MM.1S (cell line): ENCODE results near the gene DIAPH3.

Experiments
- DNase-seq: peaks from one replicate; pipeline ENCODE4 v3.0.0-alpha.2; 2015
- H2AFZ ChIP-seq: fragments of 300-600 bp; sonication (generic); 2 replicates; pipeline ENCODE4 v1.6.0; 2016; ENCODE audit warnings: antibody characterized with exemption, low read length
- H3F3A ChIP-seq: fragments of 300-600 bp; sonication (generic); 2 replicates; pipeline ENCODE4 v1.6.1; 2016; ENCODE audit warnings: mild to moderate bottlenecking, antibody characterized with exemption, low read length, moderate library complexity, mixed read lengths; ENCODE audit not compliant: insufficient read depth
- H3K27ac ChIP-seq: fragments of 300-600 bp; sonication (generic); 2 replicates; pipeline ENCODE4 v1.5.1; 2016; ENCODE audit warnings: mild to moderate bottlenecking, low read length
- H3K27me3 ChIP-seq: fragments of 300-600 bp; sonication (generic); replicated peaks from 2 replicates; pipeline ENCODE4 v1.6.0; 2016; ENCODE audit warnings: low read length; ENCODE audit not compliant: insufficient read depth
- H3K36me3 ChIP-seq: fragments of 300-600 bp; sonication (generic); replicated peaks from 2 replicates; pipeline ENCODE4 v1.6.1; 2016; ENCODE audit warnings: mild to moderate bottlenecking, low read length, mixed read lengths; ENCODE audit not compliant: insufficient read depth
- H3K4me1 ChIP-seq: fragments of 300-600 bp; sonication (generic); 2 replicates; pipeline ENCODE4 v1.6.1; 2016; ENCODE audit warnings: low read length, mixed read lengths
- H3K4me2 ChIP-seq: fragments of 300-600 bp; sonication (generic); 2 replicates; pipeline ENCODE4 v1.6.0; 2016; ENCODE audit warnings: low read depth, low read length
- H3K4me3 ChIP-seq: fragments of 300-600 bp; sonication (generic); 2 replicates; pipeline ENCODE4 v1.5.1; 2016; ENCODE audit warnings: low read length, mixed read lengths
- H3K79me2 ChIP-seq: fragments of 300-600 bp; sonication (generic); 2 replicates; pipeline ENCODE4 v1.6.1; 2016; ENCODE audit warnings: mixed run types, low read length, mixed read lengths
- H3K9ac ChIP-seq: fragments of 300-600 bp; sonication (generic); 2 replicates; pipeline ENCODE4 v1.6.1; 2016; ENCODE audit warnings: low read length, mixed read lengths
- H3K9me2 ChIP-seq: fragments of 300-600 bp; sonication (generic); replicated peaks from 2 replicates; pipeline ENCODE4 v1.6.1; 2016; ENCODE audit warnings: mild to moderate bottlenecking, low read length, mixed read lengths; ENCODE audit not compliant: insufficient read depth
- H3K9me3 ChIP-seq: fragments of 300-600 bp; sonication (generic); replicated peaks from 2 replicates; pipeline ENCODE4 v1.6.1; 2016; ENCODE audit warnings: mild to moderate bottlenecking, low read length, mixed read lengths; ENCODE audit not compliant: insufficient read depth
- H4K20me1 ChIP-seq: fragments of 300-600 bp; sonication (generic); 2 replicates; pipeline ENCODE4 v1.6.1; 2016; ENCODE audit warnings: mild to moderate bottlenecking, low read length, moderate library complexity, mixed read lengths; ENCODE audit not compliant: insufficient read depth
- CTCF ChIP-seq: fragments of 300-600 bp; sonication (generic); IDR thresholded peaks from 2 replicates; pipeline ENCODE4 v1.5.1; 2016; ENCODE audit warnings: antibody characterized with exemption, low read length, mixed read lengths
- EZH2 ChIP-seq: fragments of 300-600 bp; sonication (generic); optimal IDR thresholded peaks from 2 replicates; pipeline ENCODE3; 2017; ENCODE audit warnings: low read depth, mild to moderate bottlenecking, antibody characterized with exemption, low read length, mixed read lengths
- EZH2phosphoT487 ChIP-seq: fragments of 300-600 bp; sonication (generic); IDR thresholded peaks from 2 replicates; pipeline ENCODE4 v1.6.1; 2018; ENCODE audit warnings: antibody characterized with exemption, low read length

Gene DIAPH3

GRCh38 chr13:59733744-59734143 is 430.0 kb downstream of the DIAPH3 start:
- Histone ChIP-seq H3K79me2 (no peaks in the 10 kb centered on the region), H3K36me3 (no peaks in the 10 kb centered on the region), H3F3A (no peaks in the 10 kb centered on the region), H3K27me3 (no peaks in the 10 kb centered on the region), H3K4me3 (no peak overlapping the region), H3K27ac (no peak overlapping the region), H3K9ac (no peak overlapping the region), H3K4me1 (no peaks in the 10 kb centered on the region), H3K9me3 (no peaks in the 10 kb centered on the region), H3K4me2 (no peak overlapping the region), H4K20me1 (no peaks in the 10 kb centered on the region), H2AFZ (no peak overlapping the region), H3K9me2 (no peaks in the 10 kb centered on the region)
- TF ChIP-seq EZH2phosphoT487 (no peak), CTCF (no peak), EZH2 (no peak)
- DNase-seq, result no peak

DNA sequence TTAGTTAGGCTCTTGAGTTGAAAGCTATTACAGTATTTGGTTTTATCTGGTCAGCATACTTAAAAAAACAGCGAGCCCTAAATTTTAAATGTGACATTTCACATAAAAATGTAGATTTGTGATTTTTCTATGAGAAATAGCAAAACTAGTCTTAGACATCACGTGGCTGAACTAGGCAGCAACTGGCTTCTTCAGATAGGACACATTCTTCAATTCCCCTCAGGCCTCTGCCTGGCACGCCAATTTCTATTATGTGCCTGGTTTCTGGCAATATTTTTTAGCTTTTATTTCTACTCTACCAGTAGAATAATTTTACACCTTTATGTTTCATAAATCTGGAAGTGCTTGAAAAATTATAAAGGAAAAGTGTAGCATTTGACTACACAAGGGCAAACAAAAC is 433.7 kb downstream of the DIAPH3 start:
- H3K9me2 ChIP-seq, result no peaks in the 10 kb centered on the region
- H3K9ac ChIP-seq, result no peak overlapping the region
- H3K4me1 ChIP-seq, result no peaks in the 10 kb centered on the region
- H3K27ac ChIP-seq, result no peak overlapping the region
- H3F3A ChIP-seq, result no peaks in the 10 kb centered on the region
- H3K36me3 ChIP-seq, result no peaks in the 10 kb centered on the region
- no peaks in the 10 kb centered on the region for H4K20me1 ChIP-seq
- H3K27me3 ChIP-seq, result no peaks in the 10 kb centered on the region
- H2AFZ ChIP-seq, result no peak overlapping the region
- no peak overlapping the region for H3K4me2 ChIP-seq
- TF ChIP-seq EZH2, result no peak
- TF ChIP-seq EZH2phosphoT487, result no peak
- TF ChIP-seq CTCF, result no peak
- no peaks in the 10 kb centered on the region for H3K9me3 ChIP-seq
- H3K79me2 ChIP-seq, result no peaks in the 10 kb centered on the region
- no peak overlapping the region for H3K4me3 ChIP-seq
- no peak for DNase-seq

DNA sequence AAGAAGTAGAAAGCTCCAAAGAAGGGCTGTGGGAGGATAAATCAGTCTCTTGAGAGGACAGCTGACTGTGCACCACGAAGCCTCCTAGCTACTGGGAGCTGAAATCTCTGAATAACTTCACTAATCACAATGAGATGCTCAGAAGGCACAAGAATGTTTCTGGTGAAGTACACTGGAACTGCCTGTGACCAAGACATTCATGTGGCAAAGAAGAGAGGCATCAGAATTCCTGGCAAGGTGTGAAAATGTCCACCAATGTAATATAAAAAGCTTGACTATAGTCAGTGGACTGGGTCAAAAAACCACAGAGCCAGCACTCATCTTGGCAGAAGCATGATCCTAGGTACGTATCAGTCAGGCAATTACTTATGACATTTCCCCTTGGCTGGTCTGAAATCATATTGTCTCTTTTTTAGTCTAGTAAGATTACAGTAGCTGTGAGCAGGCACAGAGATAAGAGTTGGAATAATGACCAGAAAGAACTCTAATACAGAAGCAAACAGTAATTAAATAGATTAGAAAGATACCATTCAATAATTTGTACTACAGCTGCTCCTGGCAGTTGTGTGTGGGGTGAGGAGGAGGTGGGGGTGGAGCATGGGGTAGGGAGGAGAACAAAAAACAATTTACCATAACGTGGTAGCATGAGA is 434.7 kb downstream of the DIAPH3 start:
- H2AFZ ChIP-seq, result no peak overlapping the region
- H3K4me1 ChIP-seq, result no peaks in the 10 kb centered on the region
- H3K9ac ChIP-seq, result no peak overlapping the region
- H3K36me3 ChIP-seq, result no peaks in the 10 kb centered on the region
- no peaks in the 10 kb centered on the region for H4K20me1 ChIP-seq
- no peaks in the 10 kb centered on the region for H3K9me2 ChIP-seq
- no peak overlapping the region for H3K4me2 ChIP-seq
- H3K9me3 ChIP-seq, result no peaks in the 10 kb centered on the region
- DNase-seq, result no peak
- no peaks in the 10 kb centered on the region for H3K27me3 ChIP-seq
- TF ChIP-seq CTCF (no peak), EZH2phosphoT487 (no peak), EZH2 (no peak)
- H3K27ac ChIP-seq, result no peak overlapping the region
- H3K4me3 ChIP-seq, result no peak overlapping the region
- no peaks in the 10 kb centered on the region for H3K79me2 ChIP-seq
- no peaks in the 10 kb centered on the region for H3F3A ChIP-seq
